Measurements from ENCODE around the gene CCNA1. TPM values are rescaled to one million over a fixed set of nuclear protein-coding genes. Genes with fewer than 3 reads are reported as not detected.
A peak's percentile ranks its signal among the peaks of the same experiment; 100 is the strongest.

The CCNA1 gene
- polyA plus RNA-seq, 3 donors from 2014 or later: not detected

GRCh38 chr13:36431204-36432105 lies 840 bp upstream of the CCNA1 start:
- no peak overlapping the region for H3K4me3 Mint-ChIP-seq

DNA sequence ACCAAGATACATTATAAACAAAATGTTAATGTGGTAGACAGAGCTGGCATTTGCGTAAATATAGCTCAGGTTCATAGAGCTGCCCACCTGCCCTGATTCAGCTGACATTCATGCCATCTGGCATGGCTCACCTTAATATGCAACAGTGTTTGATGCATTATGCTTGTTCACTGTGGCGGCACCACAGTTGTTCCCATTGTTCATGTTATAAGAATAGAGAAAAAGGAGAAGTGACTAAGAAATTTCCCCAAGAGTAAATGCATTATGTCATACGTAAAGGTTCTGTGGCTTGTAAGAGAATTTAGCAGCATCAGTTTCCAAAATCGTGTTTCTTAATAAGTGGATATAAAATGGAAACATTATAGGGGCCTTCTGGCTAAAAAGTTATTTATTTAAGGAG lies 4.5 kb downstream of the CCNA1 start:
- peaks cover 0 to 4% of the 10 kb centered on the region in 2 donors for H3K4me1 Mint-ChIP-seq
- H3K9me3 Mint-ChIP-seq: peaks cover 0 to 5% (median 0%) of the 10 kb centered on the region in 6 donors

More at GRCh38 chr13:36431204-36432105, 840 bp upstream of the CCNA1 start:
- H3K4me1 Mint-ChIP-seq: peaks cover 0 to 4% of the 10 kb centered on the region in 2 donors
- DNase-seq: peak in 1 of 3 donors; percentile 0
- H3K36me3 Mint-ChIP-seq: peaks cover 0 to 3% (median 0%) of the 10 kb centered on the region in 3 donors
- H3K9me3 Mint-ChIP-seq: peaks cover 0 to 2% (median 0%) of the 10 kb centered on the region in 6 donors
- H3K27me3 Mint-ChIP-seq (ENCODE audit: low read depth in 3 of 3): peaks cover 6 to 19% (median 19%) of the 10 kb centered on the region in 3 donors
- no peak overlapping the region for H3K27ac Mint-ChIP-seq

DNA sequence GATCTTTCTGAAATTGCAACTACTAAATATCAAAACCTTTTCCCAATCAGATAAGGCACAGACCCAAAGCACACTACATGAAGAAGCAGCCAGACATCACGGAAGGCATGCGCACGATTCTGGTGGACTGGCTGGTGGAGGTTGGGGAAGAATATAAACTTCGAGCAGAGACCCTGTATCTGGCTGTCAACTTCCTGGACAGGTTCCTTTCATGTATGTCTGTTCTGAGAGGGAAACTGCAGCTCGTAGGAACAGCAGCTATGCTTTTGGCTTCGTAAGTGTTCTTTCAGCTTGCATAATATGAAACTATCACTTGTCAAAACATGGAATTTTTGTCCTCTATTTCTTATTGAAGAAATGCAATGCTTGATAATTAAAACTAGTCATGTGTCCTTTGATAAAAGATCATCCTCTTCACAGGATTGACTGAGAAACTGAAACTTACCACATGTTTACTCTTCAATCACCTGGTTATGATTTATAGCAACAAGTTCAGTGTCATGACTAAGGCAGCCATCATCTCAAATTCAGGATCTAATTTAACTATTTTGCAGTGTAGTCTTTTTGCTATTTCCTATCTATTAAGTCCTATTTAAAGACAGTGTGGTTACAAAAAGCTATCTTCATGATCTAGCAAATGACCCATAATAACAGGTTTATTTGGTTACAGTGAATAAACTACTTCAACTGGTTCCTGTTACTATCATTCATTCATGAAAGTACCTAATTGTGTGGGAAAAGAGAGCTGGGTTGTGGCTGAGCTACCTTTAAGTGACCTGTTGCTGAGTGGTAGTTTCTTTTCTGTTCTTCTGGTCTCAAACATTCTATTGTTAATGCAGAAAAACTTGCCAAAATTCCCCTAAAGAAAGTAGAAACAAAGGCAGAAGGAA lies 6.5 kb downstream of the CCNA1 start:
- Mint-ChIP-seq H3K9me3 (peaks cover 0 to 5% (median 0%) of the 10 kb centered on the region in 6 donors), H3K27ac (no peak overlapping the region), H3K36me3 (no peaks in the 10 kb centered on the region), H3K4me1 (no peaks in the 10 kb centered on the region), H3K27me3 (ENCODE audit: low read depth in 3 of 3) (peaks cover 0 to 4% (median 4%) of the 10 kb centered on the region in 3 donors), H3K4me3 (no peak overlapping the region)
- no peak for DNase-seq

More for the DNA sequence above, 4.5 kb downstream of the CCNA1 start:
- peaks cover 5 to 16% (median 12%) of the 10 kb centered on the region in 3 donors for H3K27me3 Mint-ChIP-seq (ENCODE audit: low read depth in 3 of 3)
- H3K36me3 Mint-ChIP-seq: no peaks in the 10 kb centered on the region
- no peak overlapping the region for H3K27ac Mint-ChIP-seq
- no peak for DNase-seq
- H3K4me3 Mint-ChIP-seq: no peak overlapping the region

GRCh38 chr13:36445278-36445677 lies 13.0 kb downstream of the CCNA1 start:
- Mint-ChIP-seq H3K4me1 (no peaks in the 10 kb centered on the region), H3K36me3 (no peaks in the 10 kb centered on the region), H3K27ac (no peak overlapping the region), H3K4me3 (no peak overlapping the region), H3K27me3 (ENCODE audit: low read depth in 3 of 3) (peaks cover 0 to 3% (median 0%) of the 10 kb centered on the region in 3 donors), H3K9me3 (no peaks in the 10 kb centered on the region)
- DNase-seq: no peak

DNA sequence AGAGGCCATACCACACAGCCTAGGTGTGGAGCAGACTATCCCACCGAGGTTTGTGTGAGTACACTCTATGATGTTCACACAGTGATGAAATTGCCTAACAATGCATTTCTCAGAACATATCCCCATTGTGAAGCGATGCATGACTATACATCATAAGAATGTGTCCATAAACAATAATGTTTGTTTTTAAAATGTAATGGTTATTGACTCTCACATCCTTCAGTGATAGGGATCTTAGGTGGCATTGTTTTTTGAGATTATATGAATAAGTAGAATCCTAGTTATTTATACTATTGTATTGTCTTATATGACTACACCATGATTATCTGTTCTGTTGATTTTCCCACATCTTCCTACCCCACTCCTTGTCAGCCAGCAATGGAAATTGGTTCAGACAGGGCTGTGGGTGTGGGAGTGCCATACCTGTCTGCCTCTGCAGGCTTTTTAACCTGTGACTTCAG lies 13.6 kb downstream of the CCNA1 start:
- DNase-seq: no peak
- H3K27me3 Mint-ChIP-seq (ENCODE audit: low read depth in 3 of 3): peaks cover 0 to 4% (median 3%) of the 10 kb centered on the region in 3 donors
- H3K9me3 Mint-ChIP-seq: no peaks in the 10 kb centered on the region
- H3K27ac Mint-ChIP-seq: no peak overlapping the region
- no peak overlapping the region for H3K4me3 Mint-ChIP-seq
- no peaks in the 10 kb centered on the region for H3K4me1 Mint-ChIP-seq
- H3K36me3 Mint-ChIP-seq: no peaks in the 10 kb centered on the region

- no peak overlapping the region for H3K27ac Mint-ChIP-seq
- no peaks in the 10 kb centered on the region for H3K9me3 Mint-ChIP-seq
- no peak for DNase-seq
- peaks cover 0 to 4% (median 3%) of the 10 kb centered on the region in 3 donors for H3K27me3 Mint-ChIP-seq (ENCODE audit: low read depth in 3 of 3)
- no peaks in the 10 kb centered on the region for H3K36me3 Mint-ChIP-seq
- no peak overlapping the region for H3K4me3 Mint-ChIP-seq
- no peaks in the 10 kb centered on the region for H3K4me1 Mint-ChIP-seq
Observed at GRCh38 chr13:36447501-36447900, 15.2 kb downstream of the CCNA1 start.

DNA sequence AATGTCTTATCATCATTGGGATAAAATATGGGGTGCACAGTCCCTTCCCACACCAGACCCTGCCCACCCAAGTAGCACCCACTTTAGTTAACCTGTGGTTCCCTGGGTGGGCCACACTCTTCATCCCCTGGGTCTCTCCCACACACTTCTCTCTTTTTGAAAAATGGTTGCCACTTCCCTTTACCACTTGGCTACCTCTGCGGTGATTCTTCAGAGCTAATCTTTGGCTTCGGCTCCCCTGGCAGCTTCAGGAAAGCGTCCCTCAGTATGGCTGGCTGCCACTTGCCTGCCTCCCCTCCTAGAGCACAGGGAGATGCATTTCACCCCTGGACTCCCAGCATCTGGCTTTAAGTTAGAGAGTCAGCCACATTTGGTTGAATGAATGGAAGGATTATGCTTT lies 18.2 kb downstream of the CCNA1 start:
- no peaks in the 10 kb centered on the region for H3K36me3 Mint-ChIP-seq
- peaks cover 0 to 4% (median 2%) of the 10 kb centered on the region in 3 donors for H3K27me3 Mint-ChIP-seq (ENCODE audit: low read depth in 3 of 3)
- no peak for DNase-seq
- no peak overlapping the region for H3K4me3 Mint-ChIP-seq
- H3K9me3 Mint-ChIP-seq: no peaks in the 10 kb centered on the region
- H3K27ac Mint-ChIP-seq: no peak overlapping the region
- H3K4me1 Mint-ChIP-seq: no peaks in the 10 kb centered on the region

DNA sequence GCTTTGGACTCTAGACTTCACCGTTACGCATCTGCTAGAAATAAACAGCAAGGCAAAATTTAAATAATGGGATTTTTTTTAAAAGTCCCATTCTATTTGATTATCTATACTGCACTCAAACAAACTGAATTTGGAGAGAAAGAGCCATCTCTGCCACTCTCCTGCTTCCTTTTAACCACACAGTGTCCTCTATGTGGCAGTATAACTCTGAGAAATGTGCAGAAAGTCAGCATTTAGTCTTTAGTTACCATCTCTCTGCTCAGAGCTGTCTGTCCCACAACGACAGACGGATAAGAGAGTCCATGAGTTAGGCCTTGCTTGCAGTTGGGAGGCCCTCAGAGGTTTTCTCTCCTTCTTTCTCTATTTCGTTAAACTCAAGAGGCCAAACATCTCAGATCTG lies 21.2 kb downstream of the CCNA1 start:
- Mint-ChIP-seq H3K27me3 (ENCODE audit: low read depth in 3 of 3) (peaks cover 0 to 4% (median 0%) of the 10 kb centered on the region in 3 donors), H3K4me3 (no peak overlapping the region), H3K4me1 (no peaks in the 10 kb centered on the region), H3K36me3 (no peaks in the 10 kb centered on the region), H3K9me3 (peaks cover 0 to 2% (median 0%) of the 10 kb centered on the region in 6 donors), H3K27ac (no peak overlapping the region)
- no peak for DNase-seq

DNA sequence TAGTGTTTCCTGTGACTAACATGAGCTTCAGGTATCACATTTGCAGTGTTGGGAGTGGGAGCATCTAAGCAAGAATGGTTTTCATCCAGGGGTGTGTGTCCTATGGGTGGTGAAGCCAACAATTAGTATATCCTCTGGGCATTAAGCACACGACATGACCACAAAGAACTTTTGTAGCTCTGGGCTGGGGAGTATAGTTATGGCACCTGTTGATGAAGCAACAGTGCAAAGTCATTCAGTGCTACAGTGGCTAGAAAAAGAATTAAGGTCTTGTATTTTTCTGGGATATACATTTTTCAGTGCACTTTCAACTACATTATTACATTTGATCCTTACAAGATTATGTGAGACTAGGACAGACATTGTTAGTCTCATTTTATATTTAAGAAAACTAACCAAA lies 21.8 kb downstream of the CCNA1 start:
- H3K36me3 Mint-ChIP-seq: no peaks in the 10 kb centered on the region
- no peak for DNase-seq
- no peaks in the 10 kb centered on the region for H3K4me1 Mint-ChIP-seq
- H3K27me3 Mint-ChIP-seq (ENCODE audit: low read depth in 3 of 3): peaks cover 0 to 4% (median 0%) of the 10 kb centered on the region in 3 donors
- H3K27ac Mint-ChIP-seq: no peak overlapping the region
- H3K9me3 Mint-ChIP-seq: peaks cover 0 to 2% (median 0%) of the 10 kb centered on the region in 6 donors
- no peak overlapping the region for H3K4me3 Mint-ChIP-seq

DNA sequence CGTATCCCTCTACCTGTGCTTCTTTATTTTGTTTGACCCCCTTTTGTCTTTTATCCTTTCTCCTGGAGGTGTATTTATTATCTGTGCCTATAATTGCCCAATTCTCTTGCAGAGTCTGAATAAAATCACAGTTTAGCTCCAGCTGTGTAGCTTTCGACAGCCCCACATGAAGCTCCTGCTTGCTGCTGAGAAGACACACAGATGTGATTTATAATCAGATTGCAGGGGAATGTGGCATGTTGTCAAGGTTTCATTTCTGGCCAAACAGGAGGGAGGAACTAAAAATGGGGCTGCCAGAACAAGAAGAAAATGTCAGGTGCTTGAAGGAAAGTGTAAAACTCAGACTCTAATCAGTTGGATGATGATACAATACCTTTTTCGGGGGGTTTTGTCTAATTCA lies 22.7 kb downstream of the CCNA1 start:
- peaks cover 0 to 4% (median 0%) of the 10 kb centered on the region in 3 donors for H3K27me3 Mint-ChIP-seq (ENCODE audit: low read depth in 3 of 3)
- H3K27ac Mint-ChIP-seq: no peak overlapping the region
- no peaks in the 10 kb centered on the region for H3K4me1 Mint-ChIP-seq
- no peak for DNase-seq
- H3K36me3 Mint-ChIP-seq: no peaks in the 10 kb centered on the region
- H3K9me3 Mint-ChIP-seq: peaks cover 0 to 2% (median 0%) of the 10 kb centered on the region in 6 donors
- H3K4me3 Mint-ChIP-seq: no peak overlapping the region

GRCh38 chr13:36456577-36456976 lies 24.3 kb downstream of the CCNA1 start:
- H3K9me3 Mint-ChIP-seq: peaks cover 0 to 3% (median 0%) of the 10 kb centered on the region in 6 donors
- no peaks in the 10 kb centered on the region for H3K4me1 Mint-ChIP-seq
- H3K4me3 Mint-ChIP-seq: no peak overlapping the region
- no peak for DNase-seq
- H3K27ac Mint-ChIP-seq: no peak overlapping the region
- no peaks in the 10 kb centered on the region for H3K36me3 Mint-ChIP-seq
- no peaks in the 10 kb centered on the region for H3K27me3 Mint-ChIP-seq (ENCODE audit: low read depth in 3 of 3)

DNA sequence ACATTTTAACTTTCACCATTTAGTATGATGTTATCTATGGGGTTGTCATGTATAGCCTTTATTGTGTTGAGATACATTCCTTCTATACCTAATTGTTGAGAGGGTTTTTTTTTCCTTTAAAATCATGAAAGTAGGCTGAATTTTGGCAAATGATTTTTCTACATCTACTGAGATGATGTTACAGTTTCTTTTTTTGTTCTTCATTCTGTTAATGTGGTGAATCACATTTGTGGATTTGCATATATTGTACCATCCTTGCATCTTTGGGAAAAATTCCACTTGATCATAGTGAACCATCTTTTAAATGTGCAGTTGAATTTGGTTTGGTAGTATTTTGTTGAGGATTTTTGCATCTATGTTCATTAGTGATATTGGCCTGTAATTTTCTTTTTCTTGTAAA lies 29.2 kb downstream of the CCNA1 start:
- Mint-ChIP-seq H3K9me3 (peaks cover 0 to 3% (median under 1%) of the 10 kb centered on the region in 6 donors), H3K27me3 (ENCODE audit: low read depth in 3 of 3) (no peaks in the 10 kb centered on the region), H3K4me3 (no peak overlapping the region), H3K4me1 (no peaks in the 10 kb centered on the region), H3K27ac (no peak overlapping the region), H3K36me3 (no peaks in the 10 kb centered on the region)
- DNase-seq: no peak

DNA sequence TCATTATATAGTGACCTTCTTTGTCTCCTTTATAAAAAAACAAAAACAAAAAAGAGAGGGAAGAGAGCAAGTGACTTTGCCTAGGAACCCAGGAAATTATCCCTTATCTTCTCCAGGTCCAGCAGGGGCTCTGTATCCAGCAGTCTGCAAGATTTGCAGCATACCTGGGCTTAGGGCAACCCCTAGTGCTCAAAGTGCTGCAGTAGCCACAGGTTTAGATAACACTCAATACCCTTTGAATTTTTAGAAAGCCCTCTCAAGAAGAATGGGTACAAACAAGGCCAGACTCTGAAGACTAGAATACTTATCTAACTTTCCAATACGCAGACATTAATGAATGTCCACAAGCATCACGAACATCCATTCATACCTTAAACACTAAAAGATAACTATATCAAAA lies 43.2 kb downstream of the CCNA1 start:
- peaks cover 5 to 17% (median 15%) of the 10 kb centered on the region in 6 donors for H3K9me3 Mint-ChIP-seq
- no peaks in the 10 kb centered on the region for H3K4me1 Mint-ChIP-seq
- H3K27me3 Mint-ChIP-seq (ENCODE audit: low read depth in 3 of 3): no peaks in the 10 kb centered on the region
- no peak overlapping the region for H3K27ac Mint-ChIP-seq
- H3K36me3 Mint-ChIP-seq: peaks cover 0 to 4% (median 0%) of the 10 kb centered on the region in 3 donors
- no peak overlapping the region for H3K4me3 Mint-ChIP-seq
- no peak for DNase-seq

Measured in immature natural killer cell (primary cell).